HEK293 (cell line): Measurements from ENCODE around the gene MT1B.

ENCODE experiments used
- CTCF ChIA-PET: fragments of 350-600 bp; formaldehyde crosslinking; extraction: SDS; loops from one replicate; lab custom pipeline; 2021; ENCODE audit warnings: antibody characterized with exemption; lab: Yijun Ruan, JAX
- POLR2A ChIA-PET: fragments of 300-600 bp; formaldehyde crosslinking; extraction: SDS; loops from one replicate; lab custom pipeline; 2020; ENCODE audit warnings: antibody characterized with exemption, inconsistent platforms; lab: Yijun Ruan, JAX
- H3K27ac ChIP-seq: fragments of 200-500 bp; sonication (Bioruptor generic); 2 replicates; pipeline ENCODE4 v1.5.1; 2014; ENCODE audit warnings: low read depth, low read length, control low read depth, inconsistent platforms; ENCODE audit errors: extremely low read depth
- H3K36me3 ChIP-seq, 2 experiments: fragments of 200-500 bp in 1 of 2; sonication (Bioruptor generic) in 1 of 2; 1 replicate in 1 of 2; 2 replicates in 1 of 2; pipeline ENCODE4 v1.5.1; 2014 to 2017; ENCODE audit warnings: inconsistent platforms in 2 of 2, low read length in 2 of 2; ENCODE audit not compliant: control insufficient read depth in 2 of 2, insufficient read depth in 1 of 2
- H3K4me1 ChIP-seq: fragments of 200-500 bp; sonication (Bioruptor generic); 2 replicates; pipeline ENCODE4 v1.5.1; 2014; ENCODE audit warnings: mild to moderate bottlenecking, low read length, inconsistent platforms; ENCODE audit not compliant: control insufficient read depth, insufficient read depth
- H3K4me3 ChIP-seq: 2 replicates; pipeline ENCODE4 v1.5.1; 2011; ENCODE audit warnings: low read depth, mild to moderate bottlenecking, control low read depth, low read length, moderate library complexity
- H3K9me3 ChIP-seq: fragments of 200-500 bp; sonication (Bioruptor generic); 2 replicates; pipeline ENCODE4 v1.5.1; 2014; ENCODE audit warnings: low read depth, low read length, inconsistent platforms; ENCODE audit not compliant: control insufficient read depth, insufficient read depth
- FEZF1 ChIP-seq: fragments of 450-650 bp; formaldehyde crosslinking; IDR thresholded peaks from 2 replicates; pipeline ENCODE4 v1.5.1; 2016; ENCODE audit warnings: missing biosample characterization, missing genetic modification characterization
- HOXA7 ChIP-seq: sonication (generic); formaldehyde crosslinking; IDR thresholded peaks from 2 replicates; pipeline ENCODE4 v1.8.1; 2022; ENCODE audit warnings: missing genetic modification reagents, borderline replicate concordance
- HOXC10 ChIP-seq: sonication (generic); formaldehyde crosslinking; IDR thresholded peaks from 2 replicates; pipeline ENCODE4 v1.8.1; 2023; ENCODE audit warnings: mild to moderate bottlenecking, missing genetic modification reagents
- KLF16 ChIP-seq: fragments of 450-650 bp; formaldehyde crosslinking; IDR thresholded peaks from 2 replicates; pipeline ENCODE4 v1.5.1; 2017; ENCODE audit warnings: missing biosample characterization, missing genetic modification characterization
- PRDM1 ChIP-seq: fragments of 450-650 bp; formaldehyde crosslinking; IDR thresholded peaks from 2 replicates; pipeline ENCODE4; 2016; ENCODE audit warnings: missing biosample characterization, missing genetic modification characterization
- REST ChIP-seq: fragments of 450-650 bp; formaldehyde crosslinking; IDR thresholded peaks from 2 replicates; pipeline ENCODE4 v1.5.1; 2016; ENCODE audit warnings: missing biosample characterization, missing genetic modification characterization
- SCRT2 ChIP-seq: fragments of 450-650 bp; formaldehyde crosslinking; IDR thresholded peaks from 2 replicates; pipeline ENCODE4 v1.5.1; 2016; ENCODE audit warnings: missing biosample characterization, missing genetic modification characterization
- ZEB2 ChIP-seq: fragments of 450-650 bp; formaldehyde crosslinking; IDR thresholded peaks from 2 replicates; pipeline ENCODE4 v1.5.1; 2016; ENCODE audit warnings: missing biosample characterization, missing genetic modification characterization
- ZFP37 ChIP-seq: fragments of 450-650 bp; formaldehyde crosslinking; IDR thresholded peaks from 2 replicates; pipeline ENCODE4 v1.5.1; 2016; ENCODE audit warnings: missing biosample characterization, missing genetic modification characterization
- ZNF10 ChIP-seq: fragments of 450-650 bp; formaldehyde crosslinking; IDR thresholded peaks from 2 replicates; pipeline ENCODE4 v1.5.1; 2017; ENCODE audit warnings: missing biosample characterization, missing genetic modification characterization
- ZNF114 ChIP-seq: fragments of 450-650 bp; formaldehyde crosslinking; IDR thresholded peaks from 2 replicates; pipeline ENCODE4 v1.5.0; 2017; ENCODE audit warnings: missing biosample characterization, missing genetic modification characterization
- ZNF311 ChIP-seq: fragments of 450-650 bp; formaldehyde crosslinking; IDR thresholded peaks from 2 replicates; pipeline ENCODE4 v1.5.1; 2017; ENCODE audit warnings: missing biosample characterization, missing genetic modification characterization, borderline replicate concordance
- ZNF354C ChIP-seq: fragments of 450-650 bp; formaldehyde crosslinking; IDR thresholded peaks from 2 replicates; pipeline ENCODE4 v1.5.1; 2016; ENCODE audit warnings: missing biosample characterization, missing genetic modification characterization, low read depth, borderline replicate concordance
- ZNF362 ChIP-seq: fragments of 450-650 bp; formaldehyde crosslinking; IDR thresholded peaks from 2 replicates; pipeline ENCODE4 v1.5.1; 2016; ENCODE audit warnings: missing biosample characterization, missing genetic modification characterization
- ZNF366 ChIP-seq: fragments of 450-650 bp; formaldehyde crosslinking; conservative IDR thresholded peaks from 2 replicates; pipeline ENCODE4 v1.5.1; 2016; ENCODE audit warnings: missing biosample characterization, missing genetic modification characterization
- ZNF513 ChIP-seq: fragments of 450-650 bp; IDR thresholded peaks from 2 replicates; pipeline ENCODE4 v1.5.1; 2018; ENCODE audit warnings: missing biosample characterization, missing genetic modification characterization
- ZNF530 ChIP-seq: fragments of 450-650 bp; formaldehyde crosslinking; IDR thresholded peaks from 2 replicates; pipeline ENCODE4 v1.5.1; 2016; ENCODE audit warnings: low read depth, missing biosample characterization, missing genetic modification characterization
- ZNF560 ChIP-seq: fragments of 450-650 bp; formaldehyde crosslinking; IDR thresholded peaks from 2 replicates; pipeline ENCODE4 v1.5.1; 2017; ENCODE audit warnings: missing biosample characterization, missing genetic modification characterization, borderline replicate concordance
- ZNF768 ChIP-seq: fragments of 450-650 bp; formaldehyde crosslinking; IDR thresholded peaks from 2 replicates; pipeline ENCODE4 v1.5.1; 2018; ENCODE audit warnings: missing biosample characterization, mild to moderate bottlenecking, missing genetic modification characterization
- ZNF785 ChIP-seq: fragments of 450-650 bp; formaldehyde crosslinking; IDR thresholded peaks from 2 replicates; pipeline ENCODE4 v1.5.1; 2016; ENCODE audit warnings: missing biosample characterization, missing genetic modification characterization

MT1B gene

GRCh38 chr16:56630134-56630533, 21.6 kb upstream of the MT1B start:
- POLR2A ChIA-PET: interaction anchor here (1.0 kb wide), 1 partner anchor 22 kb away, joined by 3 read pairs; the partner anchor contains the start of gene MT2A
- H3K4me3 ChIP-seq: no peak overlapping the region
- H3K27ac ChIP-seq: no peak overlapping the region
- H3K4me1 ChIP-seq: no peaks in the 10 kb centered on the region; the same call in 1 of the 2 replicates
- H3K9me3 ChIP-seq: no peaks in the 10 kb centered on the region
- CTCF ChIA-PET: interaction anchor here (1.1 to 1.5 kb wide), 2 partner anchors 53 to 72 kb away, joined by 4 to 6 read pairs; no protein-coding TSS in a partner anchor
- H3K36me3 ChIP-seq: no peaks in the 10 kb centered on the region
- TF ChIP-seq PRDM1 (tag by site-specific recombination): no peak
- TF ChIP-seq ZNF768 (tag by site-specific recombination): 0 out of 2 replicates have a peak, but pooled peaks have one; percentile 17

GRCh38 chr16:56631197-56631596, 20.5 kb upstream of the MT1B start:
- ChIA-PET POLR2A (interaction anchor here (1.0 kb wide), 1 partner anchor 23 kb away, joined by 3 read pairs; the partner anchor contains the start of gene MT2A), CTCF (interaction anchor here (0.6 to 1.5 kb wide), 2 partner anchors 54 to 184 kb away, joined by 3 to 6 read pairs; no protein-coding TSS in a partner anchor)

GRCh38 chr16:56631832-56632155, 19.9 kb upstream of the MT1B start:
- ChIA-PET CTCF (interaction anchor here (0.6 kb wide), 1 partner anchor 183 kb away, joined by 3 read pairs; no protein-coding TSS in a partner anchor), POLR2A (no interaction called here)
- Histone ChIP-seq H3K9me3 (no peaks in the 10 kb centered on the region), H3K27ac (no peak overlapping the region), H3K4me1 (no peaks in the 10 kb centered on the region; the same call in 1 of the 2 replicates), H3K36me3 (no peaks in the 10 kb centered on the region), H3K4me3 (no peak overlapping the region)
- TF ChIP-seq ZNF560 (tag by site-specific recombination) (no peak), ZNF785 (tag by site-specific recombination) (no peak), HOXA7 (CRISPR knock-in tag) (no peak), KLF16 (tag by site-specific recombination) (no peak), ZNF354C (tag by site-specific recombination) (no peak), ZFP37 (tag by site-specific recombination) (no peak), REST (no peak), SCRT2 (tag by site-specific recombination) (no peak), ZNF10 (tag by site-specific recombination) (no peak), ZNF530 (tag by site-specific recombination) (no peak)

More at GRCh38 chr16:56631197-56631596, 20.5 kb upstream of the MT1B start:
- Histone ChIP-seq H3K4me1 (no peaks in the 10 kb centered on the region; the same call in 1 of the 2 replicates), H3K9me3 (no peaks in the 10 kb centered on the region), H3K4me3 (no peak overlapping the region), H3K36me3 (no peaks in the 10 kb centered on the region), H3K27ac (no peak overlapping the region)
- no peak for TF ChIP-seq ZNF311 (tag by site-specific recombination)
- no peak for TF ChIP-seq ZNF366
- TF ChIP-seq ZEB2: no peak
- no peak for TF ChIP-seq HOXC10 (CRISPR knock-in tag)
- no peak for TF ChIP-seq FEZF1
- TF ChIP-seq ZNF114 (tag by site-specific recombination): no peak
- no peak for TF ChIP-seq ZNF513
- no peak for TF ChIP-seq ZNF560 (tag by site-specific recombination)
- TF ChIP-seq ZNF362 (tag by site-specific recombination): no peak
